ENCODE measurements around the gene SYP.
A peak's percentile ranks its signal among the peaks of the same experiment; 100 is the strongest.

Gene SYP

GRCh38 chrX:49204709-49205108 lies 4.7 kb upstream of the SYP start:
- Histone ChIP-seq H3K36me3 (ENCODE audit: control insufficient read depth in 2 of 2, insufficient read depth in 1 of 2, low read length in 2 of 2) (no peaks in the 10 kb centered on the region), H3K27ac (ENCODE audit: extremely low read depth, low read depth, low read length) (no peak overlapping the region), H3K4me1 (ENCODE audit: control insufficient read depth, insufficient read depth, low read length) (no peaks in the 10 kb centered on the region), H3K9me3 (ENCODE audit: control insufficient read depth, insufficient read depth, low read depth, low read length) (no peaks in the 10 kb centered on the region), H3K4me3 (ENCODE audit: low read depth, low read length) (no peak overlapping the region)
- ChIA-PET POLR2A (no interaction called here), CTCF (no interaction called here)
- TF ChIP-seq ZNF311 (tag by site-specific recombination; IDR thresholded peaks at IDR 0.05; ENCODE audit: borderline replicate concordance) (no peak), ZBTB44 (tag by site-specific recombination; IDR thresholded peaks at IDR 0.05) (no peak), ZNF777 (tag by site-specific recombination; IDR thresholded peaks at IDR 0.05; ENCODE audit: borderline replicate concordance) (no peak), PRDM10 (tag by site-specific recombination; IDR thresholded peaks at IDR 0.05) (no peak), EGR2 (tag by site-specific recombination; IDR thresholded peaks at IDR 0.05; ENCODE audit: low read depth) (peak; percentile 91), ZFHX2 (tag by site-specific recombination; conservative IDR thresholded peaks at IDR 0.05) (peak; percentile 79), TCF7L2 (IDR thresholded peaks at IDR 0.05; ENCODE audit: borderline replicate concordance, low read depth, low read length) (no peak), ZNF274 (IDR thresholded peaks at IDR 0.05; ENCODE audit: low read length) (no peak), ZNF274 (tag by site-specific recombination; IDR thresholded peaks at IDR 0.05; ENCODE audit: borderline replicate concordance) (no peak), ZFP41 (tag by site-specific recombination; IDR thresholded peaks at IDR 0.05; ENCODE audit: borderline replicate concordance) (no peak)

GRCh38 chrX:49204017-49204416 lies 4.0 kb upstream of the SYP start:
- Histone ChIP-seq H3K4me3 (ENCODE audit: low read depth, low read length) (no peak overlapping the region), H3K4me1 (ENCODE audit: control insufficient read depth, insufficient read depth, low read length) (no peaks in the 10 kb centered on the region), H3K36me3 (ENCODE audit: control insufficient read depth in 2 of 2, insufficient read depth in 1 of 2, low read length in 2 of 2) (no peaks in the 10 kb centered on the region), H3K9me3 (ENCODE audit: control insufficient read depth, insufficient read depth, low read depth, low read length) (no peaks in the 10 kb centered on the region), H3K27ac (ENCODE audit: extremely low read depth, low read depth, low read length) (no peak overlapping the region)
- CTCF ChIA-PET: no interaction called here
- POLR2A ChIA-PET: no interaction called here
- TF ChIP-seq PBX3 (CRISPR knock-in tag; IDR thresholded peaks at IDR 0.05) (no peak), ZNF621 (tag by site-specific recombination; IDR thresholded peaks at IDR 0.05) (no peak), ZNF16 (tag by site-specific recombination; IDR thresholded peaks at IDR 0.05; ENCODE audit: low read depth) (no peak), ZNF664 (tag by site-specific recombination; IDR thresholded peaks at IDR 0.05) (no peak), ZNF24 (tag by site-specific recombination; IDR thresholded peaks at IDR 0.05) (no peak), MYNN (tag by site-specific recombination; IDR thresholded peaks at IDR 0.05; ENCODE audit: borderline replicate concordance) (no peak), AEBP2 (tag by site-specific recombination; IDR thresholded peaks at IDR 0.05; ENCODE audit: borderline replicate concordance) (no peak), WT1 (tag by site-specific recombination; IDR thresholded peaks at IDR 0.05) (no peak), PRDM10 (tag by site-specific recombination; IDR thresholded peaks at IDR 0.05) (no peak), ZNF239 (tag by site-specific recombination; IDR thresholded peaks at IDR 0.05) (no peak), ZFHX2 (tag by site-specific recombination; conservative IDR thresholded peaks at IDR 0.05) (no peak), ZNF274 (IDR thresholded peaks at IDR 0.05; ENCODE audit: low read length) (no peak), ZNF274 (tag by site-specific recombination; IDR thresholded peaks at IDR 0.05; ENCODE audit: borderline replicate concordance) (no peak), OSR2 (tag by site-specific recombination; IDR thresholded peaks at IDR 0.05) (no peak), ZNF670 (tag by site-specific recombination; IDR thresholded peaks at IDR 0.05; ENCODE audit: low read depth) (no peak), SETDB1 (IDR thresholded peaks at IDR 0.05; ENCODE audit: insufficient read length, low read length) (no peak), ZFP37 (tag by site-specific recombination; IDR thresholded peaks at IDR 0.05) (no peak), ZNF600 (tag by site-specific recombination; IDR thresholded peaks at IDR 0.05) (no peak)
